Suprapubic skin (tissue), 4 donors: Measurements from ENCODE around the gene ASTN2.

Experiments
- EP300 ChIP-seq: sonication (generic); formaldehyde crosslinking; IDR thresholded peaks from one replicate; pipeline ENCODE4 v1.6.1; 2017; ENCODE audit warnings: antibody characterized with exemption
- POLR2A ChIP-seq, 2 donors: fragments of 450-650 bp; IDR thresholded peaks; one replicate each; pipeline ENCODE4 v1.6.1; 2017; ENCODE audit warnings: antibody characterized with exemption in 2 of 2, mild to moderate bottlenecking in 2 of 2, moderate library complexity in 2 of 2
- POLR2AphosphoS5 ChIP-seq, 3 donors: sonication (generic); formaldehyde crosslinking; IDR thresholded peaks; one replicate each; pipeline ENCODE4 v1.6.1; 2017; ENCODE audit warnings: antibody characterized with exemption in 3 of 3
- TF ChIP-seq, protein P1 (sequence below), 2 donors: fragments of 200-600 bp in 1 of 2; fragments of 450-650 bp in 1 of 2; sonication (generic) in 1 of 2; IDR thresholded peaks; one replicate each; pipeline ENCODE4 v1.5.1; 2016 to 2019; ENCODE audit warnings: antibody characterized with exemption in 2 of 2, mild to moderate bottlenecking in 1 of 2, moderate library complexity in 1 of 2

DNA sequence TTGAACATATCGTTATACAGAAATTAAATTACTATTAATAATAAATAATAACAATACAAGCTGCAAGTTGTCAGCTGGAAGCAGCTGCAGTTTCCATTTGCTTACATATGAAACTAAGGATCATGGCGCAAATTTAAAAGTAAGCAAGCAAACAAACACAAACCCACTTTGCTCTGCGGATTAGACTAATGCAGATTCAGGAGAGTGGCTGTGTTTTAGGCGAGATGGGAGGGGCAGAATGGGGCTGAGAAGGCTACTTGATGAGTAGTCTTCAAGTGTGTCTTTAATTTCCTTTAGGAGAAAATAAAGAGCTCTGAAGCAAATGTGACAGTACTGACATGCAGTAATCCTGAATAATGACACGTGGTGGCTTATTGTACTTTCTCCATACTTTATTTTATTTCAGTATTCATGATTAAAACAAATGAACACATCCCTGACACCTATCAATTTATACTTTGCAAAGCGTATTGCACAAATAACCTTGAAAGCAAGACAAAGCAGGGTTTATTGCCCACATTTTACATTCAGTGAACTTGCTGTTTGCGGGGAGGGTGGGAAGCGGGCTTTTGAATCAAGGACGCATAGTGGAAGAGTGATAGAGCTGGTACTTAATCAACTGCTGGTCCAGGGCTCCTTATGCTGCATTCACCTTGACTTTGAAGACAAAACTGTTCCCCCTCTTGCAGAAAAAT is 949.1 kb downstream of the ASTN2 start:
- TF ChIP-seq, protein P1, sequence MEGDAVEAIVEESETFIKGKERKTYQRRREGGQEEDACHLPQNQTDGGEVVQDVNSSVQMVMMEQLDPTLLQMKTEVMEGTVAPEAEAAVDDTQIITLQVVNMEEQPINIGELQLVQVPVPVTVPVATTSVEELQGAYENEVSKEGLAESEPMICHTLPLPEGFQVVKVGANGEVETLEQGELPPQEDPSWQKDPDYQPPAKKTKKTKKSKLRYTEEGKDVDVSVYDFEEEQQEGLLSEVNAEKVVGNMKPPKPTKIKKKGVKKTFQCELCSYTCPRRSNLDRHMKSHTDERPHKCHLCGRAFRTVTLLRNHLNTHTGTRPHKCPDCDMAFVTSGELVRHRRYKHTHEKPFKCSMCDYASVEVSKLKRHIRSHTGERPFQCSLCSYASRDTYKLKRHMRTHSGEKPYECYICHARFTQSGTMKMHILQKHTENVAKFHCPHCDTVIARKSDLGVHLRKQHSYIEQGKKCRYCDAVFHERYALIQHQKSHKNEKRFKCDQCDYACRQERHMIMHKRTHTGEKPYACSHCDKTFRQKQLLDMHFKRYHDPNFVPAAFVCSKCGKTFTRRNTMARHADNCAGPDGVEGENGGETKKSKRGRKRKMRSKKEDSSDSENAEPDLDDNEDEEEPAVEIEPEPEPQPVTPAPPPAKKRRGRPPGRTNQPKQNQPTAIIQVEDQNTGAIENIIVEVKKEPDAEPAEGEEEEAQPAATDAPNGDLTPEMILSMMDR (IDR thresholded peaks at IDR 0.05), result no peak
- TF ChIP-seq EP300, result no peak
- TF ChIP-seq POLR2A (IDR thresholded peaks at IDR 0.05), result no peak
- TF ChIP-seq POLR2AphosphoS5 (IDR thresholded peaks at IDR 0.05), result no peak
